Esophagus (tissue), 2 donors: Measurements from ENCODE around the gene U2AF1. TPM values are rescaled to one million over a fixed set of nuclear protein-coding genes. Genes with fewer than 3 reads are reported as not detected.
"Not testable (repeated sequence)": the region's sequence is repeated elsewhere in the genome, so short reads cannot be mapped to it uniquely, and the experiment has no call there.

Source experiments
- H3K27ac ChIP-seq, 2 donors: one replicate each; pipeline ENCODE4 v1.5.1; 2013; ENCODE audit warnings: low read depth in 2 of 2, mild to moderate bottlenecking in 2 of 2, inconsistent platforms in 1 of 2, low read length in 1 of 2, moderate library complexity in 1 of 2
- H3K27me3 ChIP-seq, 2 donors: one replicate each; pipeline ENCODE4 v1.6.1; 2013; ENCODE audit warnings: low read length in 2 of 2, control low read depth in 1 of 2, mild to moderate bottlenecking in 1 of 2; ENCODE audit not compliant: insufficient read depth in 2 of 2, control insufficient read depth in 1 of 2
- H3K36me3 ChIP-seq, 2 donors: one replicate each; pipeline ENCODE4 v1.6.1; 2013; ENCODE audit warnings: low read length in 1 of 2; ENCODE audit not compliant: control insufficient read depth in 2 of 2, insufficient read depth in 2 of 2
- H3K4me1 ChIP-seq, 2 donors: one replicate each; pipeline ENCODE4 v1.6.1; 2013; ENCODE audit warnings: low read length in 1 of 2; ENCODE audit not compliant: control insufficient read depth in 2 of 2, insufficient read depth in 2 of 2
- H3K4me3 ChIP-seq, 2 donors: one replicate each; pipeline ENCODE4 v1.5.1; 2013; ENCODE audit warnings: low read length in 2 of 2, mild to moderate bottlenecking in 2 of 2, low read depth in 1 of 2, moderate library complexity in 1 of 2
- H3K9me3 ChIP-seq, 2 donors: one replicate each; pipeline ENCODE4 v1.6.1; 2013; ENCODE audit warnings: mild to moderate bottlenecking in 2 of 2, low read depth in 1 of 2, low read length in 1 of 2, moderate library complexity in 1 of 2; ENCODE audit not compliant: control insufficient read depth in 2 of 2, insufficient read depth in 1 of 2
- WGBS, 2 donors: extraction: QIAGEN DNeasy Blood & Tissue Kit; methylation state at CpG; one replicate each; pipeline ENCODE4 v1.1.7; 2013; 5-methylcytosine and 5-hydroxymethylcytosine counted together
- polyA plus RNA-seq, 2 donors: library from polyadenylated mRNA; stranded (reverse); fragments of 200-250 nt; gene quantifications; one replicate each; pipeline ENCODE4 v1.2.3, GENCODE V29; 2013
- donor health status: healthy with polysubstance abuse.
- donor health status: Bipolar disorder and iron deficiency.

U2AF1 gene
- polyA plus RNA-seq = 10 to 100 TPM; 41.5 to 66.1 TPM

- WGBS, 2 donors = 0% methylated on average over 62 of the region's 107 CpGs; no CpG with 5 or more reads in 1 of the 2 donors
- Histone ChIP-seq H3K4me3 (peak within 1 kb of the TSS in 1 of 2 donors; percentile 51), H3K27ac (peak within 1 kb of the TSS in 1 of 2 donors; percentile 75)
- H3K36me3 ChIP-seq, H3K27me3 ChIP-seq, H3K4me1 ChIP-seq, H3K9me3 ChIP-seq: not testable (repeated sequence)
Measured at GRCh38 chr21:43106965-43107793, at the start of gene U2AF1. Gene U2AF1 (minus strand): TSS chr21:43107570. CDS start chr21:43107494, 76 bp downstream.

GRCh38 chr21:43153601-43154000 lies 46.2 kb upstream of the U2AF1 start:
- no CpG with 5 or more reads among the region's 33 CpGs for WGBS, 2 donors
- H3K9me3 ChIP-seq, H3K4me3 ChIP-seq, H3K27me3 ChIP-seq, H3K27ac ChIP-seq, H3K4me1 ChIP-seq, H3K36me3 ChIP-seq: not testable (repeated sequence)

- H3K27me3 ChIP-seq, H3K27ac ChIP-seq, H3K4me1 ChIP-seq, H3K9me3 ChIP-seq, H3K4me3 ChIP-seq, H3K36me3 ChIP-seq: not testable (repeated sequence)
- no CpG with 5 or more reads among the region's 11 CpGs for WGBS, 2 donors
Measured at GRCh38 chr21:43149344-43149743, 42.0 kb upstream of the U2AF1 start.

DNA sequence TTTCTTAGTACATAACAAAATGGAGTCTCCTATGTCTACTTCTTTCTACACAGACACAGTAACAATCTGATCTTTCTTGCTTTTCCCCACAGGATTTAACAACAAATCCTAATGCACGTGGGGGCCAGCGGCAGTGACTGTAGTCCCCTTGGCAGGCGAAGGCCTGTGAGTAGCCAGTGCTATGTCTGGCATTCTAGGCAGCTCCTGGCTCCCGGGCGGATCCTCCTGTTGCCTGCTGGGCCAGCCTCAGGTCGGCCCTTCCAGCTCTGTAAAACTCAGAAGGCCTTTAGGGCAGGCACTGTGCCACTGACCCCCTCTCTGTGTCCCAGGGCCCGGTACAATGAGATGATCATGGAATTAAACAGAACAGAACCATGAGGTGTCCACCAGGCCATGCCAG lies 40.6 kb upstream of the U2AF1 start:
- no CpG with 5 or more reads among the region's 7 CpGs for WGBS, 2 donors
- H3K27ac ChIP-seq, H3K36me3 ChIP-seq, H3K4me1 ChIP-seq, H3K9me3 ChIP-seq, H3K27me3 ChIP-seq, H3K4me3 ChIP-seq: not testable (repeated sequence)

DNA sequence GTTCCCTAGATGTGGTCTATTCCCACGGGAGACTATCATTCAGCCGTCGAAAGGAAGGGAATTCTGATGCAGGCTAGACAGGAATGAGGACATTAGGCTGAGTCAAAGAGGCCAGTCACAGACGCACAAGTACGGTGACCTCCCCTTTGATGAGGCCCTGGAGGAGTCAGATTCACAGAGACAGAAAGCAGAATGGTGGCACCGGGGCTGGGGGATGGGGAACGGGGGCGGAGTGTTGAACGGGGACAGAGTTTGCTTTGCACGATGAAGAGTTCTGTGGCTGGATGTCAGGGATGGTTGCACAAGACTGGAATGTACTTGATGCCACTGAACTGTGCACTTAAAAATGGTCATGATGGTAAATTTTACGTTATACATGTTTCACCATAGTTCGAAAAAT lies 39.3 kb upstream of the U2AF1 start:
- H3K9me3 ChIP-seq, H3K36me3 ChIP-seq, H3K27ac ChIP-seq, H3K4me1 ChIP-seq, H3K4me3 ChIP-seq, H3K27me3 ChIP-seq: not testable (repeated sequence)
- no CpG with 5 or more reads among the region's 12 CpGs for WGBS, 2 donors

DNA sequence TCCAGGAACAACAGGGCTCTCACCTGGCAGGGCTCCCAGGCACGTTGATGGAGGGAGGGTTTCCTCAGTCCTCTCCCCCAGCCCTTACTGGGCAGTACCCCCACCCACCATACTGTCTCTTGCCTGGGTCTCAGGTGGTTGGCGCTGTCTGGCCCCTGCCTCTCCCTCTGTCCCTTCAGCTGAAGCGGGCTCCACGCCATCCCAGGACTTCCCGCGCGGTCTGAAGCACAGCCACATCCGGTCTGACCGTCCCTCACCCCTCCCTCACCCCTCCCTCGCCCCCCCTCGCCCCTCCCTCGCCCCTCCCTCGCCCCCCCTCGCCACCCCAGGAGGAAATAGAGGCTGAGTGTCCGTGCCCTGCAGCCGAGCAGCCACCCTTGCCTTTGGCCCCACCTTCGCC lies 34.0 kb upstream of the U2AF1 start:
- 51% methylated on average over 5 of the region's 17 CpGs; no CpG with 5 or more reads in 1 of the 2 donors for WGBS, 2 donors
- H3K27ac ChIP-seq, H3K4me1 ChIP-seq, H3K9me3 ChIP-seq, H3K27me3 ChIP-seq, H3K4me3 ChIP-seq, H3K36me3 ChIP-seq: not testable (repeated sequence)

GRCh38 chr21:43138944-43139343 lies 31.6 kb upstream of the U2AF1 start:
- H3K36me3 ChIP-seq, H3K4me3 ChIP-seq, H3K27ac ChIP-seq, H3K9me3 ChIP-seq, H3K4me1 ChIP-seq, H3K27me3 ChIP-seq: not testable (repeated sequence)
- 5 to 6% methylated on average over 2 to 3 of the region's 8 CpGs for WGBS, 2 donors

DNA sequence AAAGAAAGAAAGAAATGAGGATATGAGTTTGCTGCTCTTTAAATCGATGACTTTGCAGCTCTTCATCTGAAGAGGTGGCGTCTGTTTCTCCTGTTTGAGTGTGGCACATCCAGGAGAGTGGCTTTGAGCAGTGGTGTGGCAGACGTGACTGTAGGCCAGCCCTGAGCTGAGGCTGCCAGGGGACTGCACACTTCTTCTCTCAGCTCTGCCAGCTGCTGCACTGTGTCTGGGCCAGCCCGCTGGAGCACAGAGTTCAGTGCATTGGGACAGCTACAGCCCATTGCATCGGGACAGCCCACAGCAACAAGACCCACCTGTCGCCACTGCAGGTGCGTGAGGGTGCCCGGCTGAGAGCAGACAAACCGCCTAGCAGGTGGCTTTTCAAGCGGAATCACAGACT lies 27.1 kb upstream of the U2AF1 start:
- not testable (repeated sequence) for H3K27ac ChIP-seq, H3K27me3 ChIP-seq, H3K4me3 ChIP-seq, H3K9me3 ChIP-seq, H3K36me3 ChIP-seq, H3K4me1 ChIP-seq
- no CpG with 5 or more reads among the region's 10 CpGs for WGBS, 2 donors

DNA sequence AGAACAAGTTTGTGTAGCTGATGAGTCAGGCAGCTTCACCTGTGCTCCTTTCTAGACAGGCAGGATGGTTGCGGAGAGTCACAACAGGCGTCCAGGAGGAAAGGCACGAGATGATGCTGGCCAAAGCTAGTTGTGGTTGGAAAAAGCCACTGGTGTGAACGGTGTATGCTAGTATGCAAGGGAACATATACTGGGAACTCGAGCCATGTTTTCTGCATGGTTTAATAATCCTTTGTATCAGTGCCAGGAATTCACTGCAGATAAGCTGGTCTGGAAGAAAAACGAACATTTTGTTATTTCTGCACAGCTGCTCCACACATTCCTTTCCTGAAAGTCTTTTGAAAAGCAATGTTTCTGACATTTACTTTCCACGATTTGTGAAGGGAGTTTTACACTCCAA lies 22.7 kb upstream of the U2AF1 start:
- WGBS, 2 donors = no CpG with 5 or more reads among the region's 7 CpGs
- H3K9me3 ChIP-seq, H3K27me3 ChIP-seq, H3K4me1 ChIP-seq, H3K36me3 ChIP-seq, H3K4me3 ChIP-seq, H3K27ac ChIP-seq: not testable (repeated sequence)

DNA sequence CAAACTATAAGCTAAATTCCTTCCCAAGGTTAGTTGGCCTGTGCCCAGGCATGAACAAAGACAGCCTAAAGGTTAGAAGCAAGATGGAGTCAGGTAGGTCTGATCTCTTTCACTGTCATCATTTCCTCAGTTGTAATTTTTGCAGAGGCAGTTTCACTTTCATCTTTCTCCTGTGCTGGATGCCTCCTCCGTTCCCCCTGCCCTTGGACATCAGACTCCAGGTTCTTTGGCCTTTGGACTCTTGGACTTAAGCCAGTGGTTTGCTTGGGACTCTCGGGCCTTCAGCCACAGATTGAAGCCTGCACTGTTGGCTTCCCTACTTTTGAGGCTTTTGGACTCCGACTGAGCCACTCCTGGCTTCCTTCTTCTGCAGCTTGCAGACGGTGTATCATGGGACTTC lies 8.6 kb upstream of the U2AF1 start:
- H3K9me3 ChIP-seq, H3K4me1 ChIP-seq, H3K27me3 ChIP-seq, H3K27ac ChIP-seq, H3K36me3 ChIP-seq, H3K4me3 ChIP-seq: not testable (repeated sequence)
- WGBS, 2 donors = no CpG with 5 or more reads among the region's 4 CpGs
